ENCODE measurements around the gene NDC80. TPM values are rescaled to one million over a fixed set of nuclear protein-coding genes. Genes with fewer than 3 reads are reported as not detected.
"Not testable (repeated sequence)": the region's sequence is repeated elsewhere in the genome, so short reads cannot be mapped to it uniquely, and the experiment has no call there.

The NDC80 gene
- total RNA-seq, 6 experiments from 2014 or later: 12.7 to 30.2 (median 25.4) TPM

GRCh38 chr18:2541925-2542563 is 29.3 kb upstream of the NDC80 start:
- TF ChIP-seq CTCF (IDR thresholded peaks at IDR 0.05): peak; percentile 83
- H3K4me3 Mint-ChIP-seq; H3K9me3 Mint-ChIP-seq; H3K36me3 Mint-ChIP-seq (ENCODE audit: low read depth); H3K27ac Mint-ChIP-seq; H3K27me3 Mint-ChIP-seq (ENCODE audit: insufficient read depth): not testable (repeated sequence)
- H3K4me1 Mint-ChIP-seq (ENCODE audit: low read depth): peaks cover 35% of the 10 kb centered on the region
- peak; percentile 50 for DNase-seq

GRCh38 chr18:2545155-2545554 is 26.2 kb upstream of the NDC80 start:
- Mint-ChIP-seq H3K4me3 (no peak overlapping the region), H3K4me1 (ENCODE audit: low read depth) (peaks cover 7% of the 10 kb centered on the region), H3K27ac (no peak overlapping the region), H3K9me3 (no peaks in the 10 kb centered on the region), H3K36me3 (ENCODE audit: low read depth) (no peaks in the 10 kb centered on the region), H3K27me3 (ENCODE audit: insufficient read depth) (no peaks in the 10 kb centered on the region)
- TF ChIP-seq CTCF (IDR thresholded peaks at IDR 0.05): no peak
- no peak for DNase-seq

- TF ChIP-seq CTCF (IDR thresholded peaks at IDR 0.05): peak; percentile 88
- no peaks in the 10 kb centered on the region for H3K27me3 Mint-ChIP-seq (ENCODE audit: insufficient read depth)
- no peak overlapping the region for H3K27ac Mint-ChIP-seq
- DNase-seq: peak; percentile 51
- H3K4me1 Mint-ChIP-seq (ENCODE audit: low read depth): no peaks in the 10 kb centered on the region
- H3K4me3 Mint-ChIP-seq: no peak overlapping the region
- H3K9me3 Mint-ChIP-seq: no peaks in the 10 kb centered on the region
- H3K36me3 Mint-ChIP-seq (ENCODE audit: low read depth): no peaks in the 10 kb centered on the region
These were observed 23.8 kb upstream of the NDC80 start for GRCh38 chr18:2547477-2548087.

GRCh38 chr18:2549462-2549861 is 21.9 kb upstream of the NDC80 start:
- Mint-ChIP-seq H3K4me3 (no peak overlapping the region), H3K27me3 (ENCODE audit: insufficient read depth) (no peaks in the 10 kb centered on the region), H3K36me3 (ENCODE audit: low read depth) (no peaks in the 10 kb centered on the region), H3K4me1 (ENCODE audit: low read depth) (no peaks in the 10 kb centered on the region), H3K9me3 (no peaks in the 10 kb centered on the region), H3K27ac (no peak overlapping the region)
- no peak for DNase-seq
- no peak for TF ChIP-seq CTCF (IDR thresholded peaks at IDR 0.05)

GRCh38 chr18:2551425-2551824 is 19.9 kb upstream of the NDC80 start:
- DNase-seq: no peak
- Mint-ChIP-seq H3K36me3 (ENCODE audit: low read depth) (no peaks in the 10 kb centered on the region), H3K9me3 (no peaks in the 10 kb centered on the region), H3K27me3 (ENCODE audit: insufficient read depth) (no peaks in the 10 kb centered on the region), H3K27ac (no peak overlapping the region), H3K4me1 (ENCODE audit: low read depth) (no peaks in the 10 kb centered on the region; the same call in 1 of the 2 replicates), H3K4me3 (no peak overlapping the region)
- no peak for TF ChIP-seq CTCF (IDR thresholded peaks at IDR 0.05)

Measured in HFFc6 (cell line).